Testis (tissue), 2 donors: ENCODE data around the gene DNAH5.

Experiments
- POLR2A ChIP-seq: fragments of 450-650 bp; IDR thresholded peaks from one replicate; pipeline ENCODE4 v1.6.1; 2017; ENCODE audit warnings: antibody characterized with exemption, mild to moderate bottlenecking, moderate library complexity
- TF ChIP-seq, protein P1 (sequence below), 3 experiments: fragments of 450-650 bp in 2 of 3; fragments of 200-600 bp in 1 of 3; sonication (generic) in 1 of 3; IDR thresholded peaks; one replicate each; pipeline ENCODE4 v1.5.1; 2016 to 2019; ENCODE audit warnings: antibody characterized with exemption in 3 of 3, mild to moderate bottlenecking in 2 of 3, moderate library complexity in 1 of 3

DNA sequence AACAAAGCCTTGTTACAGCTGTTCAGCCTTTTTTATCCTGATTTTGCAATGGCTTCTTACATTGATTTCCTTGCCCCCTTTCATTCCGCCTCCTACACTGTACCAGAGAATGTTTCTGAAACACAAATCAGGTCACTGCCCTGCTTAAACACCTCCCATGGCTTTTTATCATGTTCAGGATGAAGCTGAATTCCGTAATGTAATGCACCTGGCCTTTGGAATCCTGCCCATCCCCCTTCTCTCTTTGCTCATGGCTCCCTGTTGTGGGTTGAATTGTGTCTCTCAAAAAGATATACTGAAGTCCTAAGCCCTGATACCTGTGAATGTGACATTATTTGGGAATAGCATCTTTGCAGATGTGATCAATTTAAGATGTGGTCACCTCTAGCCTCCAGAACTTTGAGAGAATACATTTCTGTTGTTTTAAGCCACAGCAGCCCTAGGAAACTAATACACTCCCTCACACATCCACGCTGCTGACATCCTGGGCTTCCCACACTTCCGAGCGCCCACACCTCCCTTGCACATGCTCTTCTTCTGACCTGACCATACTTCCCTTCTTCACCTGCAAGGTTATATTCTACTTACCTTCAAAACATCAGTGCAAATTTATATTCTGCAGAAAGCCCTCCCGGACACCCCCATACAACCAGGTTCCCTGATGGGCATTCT is 101.2 kb downstream of the DNAH5 start:
- TF ChIP-seq, protein P1, sequence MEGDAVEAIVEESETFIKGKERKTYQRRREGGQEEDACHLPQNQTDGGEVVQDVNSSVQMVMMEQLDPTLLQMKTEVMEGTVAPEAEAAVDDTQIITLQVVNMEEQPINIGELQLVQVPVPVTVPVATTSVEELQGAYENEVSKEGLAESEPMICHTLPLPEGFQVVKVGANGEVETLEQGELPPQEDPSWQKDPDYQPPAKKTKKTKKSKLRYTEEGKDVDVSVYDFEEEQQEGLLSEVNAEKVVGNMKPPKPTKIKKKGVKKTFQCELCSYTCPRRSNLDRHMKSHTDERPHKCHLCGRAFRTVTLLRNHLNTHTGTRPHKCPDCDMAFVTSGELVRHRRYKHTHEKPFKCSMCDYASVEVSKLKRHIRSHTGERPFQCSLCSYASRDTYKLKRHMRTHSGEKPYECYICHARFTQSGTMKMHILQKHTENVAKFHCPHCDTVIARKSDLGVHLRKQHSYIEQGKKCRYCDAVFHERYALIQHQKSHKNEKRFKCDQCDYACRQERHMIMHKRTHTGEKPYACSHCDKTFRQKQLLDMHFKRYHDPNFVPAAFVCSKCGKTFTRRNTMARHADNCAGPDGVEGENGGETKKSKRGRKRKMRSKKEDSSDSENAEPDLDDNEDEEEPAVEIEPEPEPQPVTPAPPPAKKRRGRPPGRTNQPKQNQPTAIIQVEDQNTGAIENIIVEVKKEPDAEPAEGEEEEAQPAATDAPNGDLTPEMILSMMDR (IDR thresholded peaks at IDR 0.05): no peak
- no peak for TF ChIP-seq POLR2A
